ENCODE measurements around the gene SRC. TPM values are rescaled to one million over a fixed set of nuclear protein-coding genes. Genes with fewer than 3 reads are reported as not detected.

Gene SRC
- total and polyA plus RNA-seq, 4 donors: 15.6 to 59.6 (median 37.8) TPM

GRCh38 chr20:37341632-37342031, 4.3 kb upstream of the SRC start:
- Histone ChIP-seq H3K9me3 (ENCODE audit: control insufficient read depth, insufficient read depth, low read length) (no peaks in the 10 kb centered on the region), H3K4me1 (ENCODE audit: control insufficient read depth, insufficient read depth, low read length) (peaks cover 27% of the 10 kb centered on the region), H3K27me3 (ENCODE audit: control insufficient read depth, insufficient read depth, low read length) (no peaks in the 10 kb centered on the region), H3K36me3 (ENCODE audit: control insufficient read depth, insufficient read depth, low read length) (no peaks in the 10 kb centered on the region), H3K27ac (ENCODE audit: low read depth, low read length) (no peak overlapping the region), H3K4me3 (ENCODE audit: low read depth, low read length) (no peak overlapping the region)
- WGBS (ENCODE audit: insufficient coverage): 91% methylated on average over 11 of the region's 11 CpGs
- no peak for DNase-seq (ENCODE audit: low read depth in 4 of 6, low spot score in 6 of 6)

GRCh38 chr20:37342231-37343177, 3.4 kb upstream of the SRC start:
- no peak for DNase-seq (ENCODE audit: low read depth in 4 of 6, low spot score in 6 of 6)
- 100% methylated on average over 1 of the region's 4 CpGs for WGBS (ENCODE audit: insufficient coverage)
- H3K4me1 ChIP-seq (ENCODE audit: control insufficient read depth, insufficient read depth, low read length): peaks cover 32% of the 10 kb centered on the region

GRCh38 chr20:37343212-37343993, 2.5 kb upstream of the SRC start:
- Histone ChIP-seq H3K4me3 (ENCODE audit: low read depth, low read length) (no peak overlapping the region), H3K27ac (ENCODE audit: low read depth, low read length) (no peak overlapping the region), H3K4me1 (ENCODE audit: control insufficient read depth, insufficient read depth, low read length) (peaks cover 38% of the 10 kb centered on the region), H3K36me3 (ENCODE audit: control insufficient read depth, insufficient read depth, low read length) (peaks cover 6% of the 10 kb centered on the region), H3K27me3 (ENCODE audit: control insufficient read depth, insufficient read depth, low read length) (no peaks in the 10 kb centered on the region), H3K9me3 (ENCODE audit: control insufficient read depth, insufficient read depth, low read length) (no peaks in the 10 kb centered on the region)
- 58% methylated on average over 9 of the region's 12 CpGs for WGBS (ENCODE audit: insufficient coverage)
- no peak for DNase-seq (ENCODE audit: low read depth in 4 of 6, low spot score in 6 of 6)

More at GRCh38 chr20:37342231-37343177, 3.4 kb upstream of the SRC start:
- no peak overlapping the region for H3K4me3 ChIP-seq (ENCODE audit: low read depth, low read length)
- no peak overlapping the region for H3K27ac ChIP-seq (ENCODE audit: low read depth, low read length)
- no peaks in the 10 kb centered on the region for H3K27me3 ChIP-seq (ENCODE audit: control insufficient read depth, insufficient read depth, low read length)
- H3K9me3 ChIP-seq (ENCODE audit: control insufficient read depth, insufficient read depth, low read length): no peaks in the 10 kb centered on the region
- H3K36me3 ChIP-seq (ENCODE audit: control insufficient read depth, insufficient read depth, low read length): no peaks in the 10 kb centered on the region

GRCh38 chr20:37343994-37344355, 2.0 kb upstream of the SRC start:
- H3K36me3 ChIP-seq (ENCODE audit: control insufficient read depth, insufficient read depth, low read length): peaks cover 11% of the 10 kb centered on the region
- H3K27me3 ChIP-seq (ENCODE audit: control insufficient read depth, insufficient read depth, low read length): no peaks in the 10 kb centered on the region
- WGBS (ENCODE audit: insufficient coverage): 75% methylated on average over 3 of the region's 4 CpGs
- no peaks in the 10 kb centered on the region for H3K9me3 ChIP-seq (ENCODE audit: control insufficient read depth, insufficient read depth, low read length)
- H3K4me3 ChIP-seq (ENCODE audit: low read depth, low read length): no peak overlapping the region
- no peak for DNase-seq (ENCODE audit: low read depth in 4 of 6, low spot score in 6 of 6)
- peaks cover 40% of the 10 kb centered on the region for H3K4me1 ChIP-seq (ENCODE audit: control insufficient read depth, insufficient read depth, low read length)
- no peak overlapping the region for H3K27ac ChIP-seq (ENCODE audit: low read depth, low read length)

- no peaks in the 10 kb centered on the region for H3K27me3 ChIP-seq (ENCODE audit: control insufficient read depth, insufficient read depth, low read length)
- DNase-seq (ENCODE audit: low read depth in 4 of 6, low spot score in 6 of 6): no peak
- H3K4me3 ChIP-seq (ENCODE audit: low read depth, low read length): no peak overlapping the region
- H3K9me3 ChIP-seq (ENCODE audit: control insufficient read depth, insufficient read depth, low read length): no peaks in the 10 kb centered on the region
- no peak overlapping the region for H3K27ac ChIP-seq (ENCODE audit: low read depth, low read length)
- H3K36me3 ChIP-seq (ENCODE audit: control insufficient read depth, insufficient read depth, low read length): peaks cover 19% of the 10 kb centered on the region
- WGBS (ENCODE audit: insufficient coverage): 71% methylated on average over 6 of the region's 10 CpGs
- peaks cover 47% of the 10 kb centered on the region for H3K4me1 ChIP-seq (ENCODE audit: control insufficient read depth, insufficient read depth, low read length)
These were observed 1.2 kb upstream of the SRC start for GRCh38 chr20:37344506-37345338.

GRCh38 chr20:37346236-37346534, 245 bp downstream of the SRC start:
- Histone ChIP-seq H3K36me3 (ENCODE audit: control insufficient read depth, insufficient read depth, low read length) (peaks cover 32% of the 10 kb centered on the region), H3K27ac (ENCODE audit: low read depth, low read length) (no peak overlapping the region), H3K27me3 (ENCODE audit: control insufficient read depth, insufficient read depth, low read length) (no peaks in the 10 kb centered on the region), H3K4me1 (ENCODE audit: control insufficient read depth, insufficient read depth, low read length) (peaks cover 47% of the 10 kb centered on the region), H3K4me3 (ENCODE audit: low read depth, low read length) (peak overlapping the region; percentile 44), H3K9me3 (ENCODE audit: control insufficient read depth, insufficient read depth, low read length) (no peaks in the 10 kb centered on the region)
- WGBS (ENCODE audit: insufficient coverage): 0% methylated on average over 4 of the region's 35 CpGs
- no peak for DNase-seq (ENCODE audit: low read depth in 4 of 6, low spot score in 6 of 6)

GRCh38 chr20:37346535-37347346, 801 bp downstream of the SRC start:
- peak overlapping the region; percentile 44 for H3K4me3 ChIP-seq (ENCODE audit: low read depth, low read length)
- H3K36me3 ChIP-seq (ENCODE audit: control insufficient read depth, insufficient read depth, low read length): peaks cover 33% of the 10 kb centered on the region
- H3K27ac ChIP-seq (ENCODE audit: low read depth, low read length): no peak overlapping the region
- peak in 2 of 6 donors; percentile 20 to 45 for DNase-seq (ENCODE audit: low read depth in 4 of 6, low spot score in 6 of 6)
- peaks cover 47% of the 10 kb centered on the region for H3K4me1 ChIP-seq (ENCODE audit: control insufficient read depth, insufficient read depth, low read length)
- H3K9me3 ChIP-seq (ENCODE audit: control insufficient read depth, insufficient read depth, low read length): no peaks in the 10 kb centered on the region
- WGBS (ENCODE audit: insufficient coverage): 11% methylated on average over 15 of the region's 22 CpGs
- no peaks in the 10 kb centered on the region for H3K27me3 ChIP-seq (ENCODE audit: control insufficient read depth, insufficient read depth, low read length)

DNA sequence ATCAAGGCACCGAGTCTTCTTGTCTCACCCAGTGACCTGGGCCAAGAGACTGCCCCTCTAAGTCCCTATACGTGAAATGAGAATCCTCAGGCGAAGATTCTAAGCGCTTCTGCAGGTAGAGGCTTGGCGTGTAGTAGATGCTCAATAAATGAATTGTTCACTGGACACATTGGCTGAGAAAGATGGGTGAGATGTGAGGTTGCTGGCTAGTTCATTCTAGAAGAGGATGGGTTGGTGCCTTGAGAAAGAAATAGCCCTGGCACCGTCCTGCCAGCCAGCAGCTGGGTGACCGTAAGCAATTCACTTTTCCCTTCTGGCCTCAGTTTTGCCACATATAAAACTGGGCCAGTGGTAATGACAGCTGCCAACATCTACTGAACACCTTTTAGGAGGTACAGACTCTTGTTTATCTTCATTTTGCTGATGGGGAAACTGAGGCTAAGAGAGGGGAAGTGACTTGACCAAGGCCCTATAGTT, 1.4 kb downstream of the SRC start:
- Histone ChIP-seq H3K4me1 (ENCODE audit: control insufficient read depth, insufficient read depth, low read length) (peaks cover 47% of the 10 kb centered on the region), H3K27me3 (ENCODE audit: control insufficient read depth, insufficient read depth, low read length) (no peaks in the 10 kb centered on the region), H3K4me3 (ENCODE audit: low read depth, low read length) (no peak overlapping the region), H3K9me3 (ENCODE audit: control insufficient read depth, insufficient read depth, low read length) (no peaks in the 10 kb centered on the region), H3K27ac (ENCODE audit: low read depth, low read length) (no peak overlapping the region), H3K36me3 (ENCODE audit: control insufficient read depth, insufficient read depth, low read length) (peaks cover 35% of the 10 kb centered on the region)
- no peak for DNase-seq (ENCODE audit: low read depth in 4 of 6, low spot score in 6 of 6)
- WGBS (ENCODE audit: insufficient coverage): 98% methylated on average over 5 of the region's 7 CpGs

Data from spinal cord (tissue), 10 donors.